Stomach (tissue), 4 donors: ENCODE measurements around the gene DCLK1.

Experiments
- CTCF ChIP-seq, 7 experiments: fragments of 450-650 bp in 4 of 7; fragments of 200-600 bp in 3 of 7; sonication (generic) in 3 of 7; IDR thresholded peaks; one replicate each; pipeline ENCODE4 v1.5.1; 2016 to 2019; ENCODE audit warnings: antibody characterized with exemption in 7 of 7, control low read depth in 2 of 7, mild to moderate bottlenecking in 1 of 7
- POLR2A ChIP-seq, 4 donors: fragments of 450-650 bp; IDR thresholded peaks; one replicate each; pipeline ENCODE4 v1.6.1; 2016; ENCODE audit warnings: antibody characterized with exemption in 4 of 4, control low read depth in 2 of 4, mild to moderate bottlenecking in 1 of 4, moderate library complexity in 1 of 4
- POLR2AphosphoS5 ChIP-seq, 3 donors: sonication (generic); formaldehyde crosslinking; IDR thresholded peaks; one replicate each; pipeline ENCODE4 v1.6.1; 2016; ENCODE audit warnings: antibody characterized with exemption in 3 of 3

GRCh38 chr13:35851881-35852280 lies 279.3 kb downstream of the DCLK1 start:
- TF ChIP-seq POLR2AphosphoS5 (IDR thresholded peaks at IDR 0.05) = no peak
- no peak for TF ChIP-seq CTCF (IDR thresholded peaks at IDR 0.05)
- no peak for TF ChIP-seq POLR2A (IDR thresholded peaks at IDR 0.05)
